Mammary epithelial cell (primary cell): ENCODE measurements around the gene IFNL4.

Experiments used
- CTCF ChIP-seq, 2 donors: IDR thresholded peaks in 1 of 2; conservative IDR thresholded peaks in 1 of 2; 2 replicates each; pipeline ENCODE4 v1.5.1; 2011 to 2012; ENCODE audit warnings: inconsistent platforms in 2 of 2, low read length in 2 of 2, mild to moderate bottlenecking in 2 of 2, control low read depth in 1 of 2, low read depth in 1 of 2; ENCODE audit not compliant: insufficient read depth in 1 of 2; ENCODE audit errors: extremely low read depth in 1 of 2
- EZH2 ChIP-seq: IDR thresholded peaks from 2 replicates; pipeline ENCODE4 v1.6.1; 2012; ENCODE audit warnings: low read length, inconsistent platforms, borderline replicate concordance

DNA sequence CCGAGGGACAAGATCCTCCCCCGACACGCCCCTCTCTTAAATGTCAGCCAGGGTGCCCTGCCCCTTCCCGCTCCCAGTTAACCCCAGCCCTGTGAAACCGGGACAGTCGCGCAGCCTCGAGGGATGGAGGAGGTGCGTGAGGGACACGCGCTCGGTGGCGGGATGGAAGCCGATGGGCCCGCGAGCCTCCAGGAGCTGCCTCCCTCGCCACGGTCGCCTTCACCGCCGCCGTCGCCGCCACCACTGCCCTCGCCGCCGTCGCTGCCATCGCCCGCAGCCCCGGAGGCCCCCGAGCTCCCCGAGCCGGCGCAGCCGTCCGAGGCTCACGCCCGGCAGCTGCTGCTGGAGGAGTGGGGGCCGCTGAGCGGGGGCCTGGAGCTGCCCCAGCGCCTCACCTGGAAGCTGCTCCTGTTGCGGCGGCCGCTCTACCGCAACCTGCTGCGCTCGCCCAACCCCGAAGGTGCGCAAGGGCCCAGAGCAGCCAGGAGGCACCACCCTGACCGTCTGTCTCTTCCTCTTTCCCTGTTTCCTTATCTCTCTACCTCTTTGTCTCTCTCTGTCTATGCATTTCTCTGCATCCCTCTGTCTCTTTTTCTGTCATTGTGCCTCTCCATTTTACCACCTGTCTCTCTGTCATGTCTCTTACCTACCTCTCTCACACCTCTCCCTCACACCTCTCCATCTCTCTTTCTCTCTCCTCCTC is 51.6 kb downstream of the IFNL4 start, which contains the start of gene NCCRP1:
- no peak for TF ChIP-seq CTCF (conservative IDR thresholded peaks at IDR 0.05 in 1 of 2, IDR thresholded peaks at IDR 0.05 in 1 of 2; ENCODE audit: extremely low read depth in 1 of 2, insufficient read depth in 1 of 2, low read depth in 1 of 2, low read length in 2 of 2)
- no peak for TF ChIP-seq EZH2
